ENCODE results near the gene POLK. TPM values are rescaled to one million over a fixed set of nuclear protein-coding genes. Genes with fewer than 3 reads are reported as not detected.

POLK gene
- total and polyA plus RNA-seq, 2 of the 8 experiments (the other 6 are each of a cell fraction or from before 2014, with no cell fraction given): 2.0 to 9.0 TPM

DNA sequence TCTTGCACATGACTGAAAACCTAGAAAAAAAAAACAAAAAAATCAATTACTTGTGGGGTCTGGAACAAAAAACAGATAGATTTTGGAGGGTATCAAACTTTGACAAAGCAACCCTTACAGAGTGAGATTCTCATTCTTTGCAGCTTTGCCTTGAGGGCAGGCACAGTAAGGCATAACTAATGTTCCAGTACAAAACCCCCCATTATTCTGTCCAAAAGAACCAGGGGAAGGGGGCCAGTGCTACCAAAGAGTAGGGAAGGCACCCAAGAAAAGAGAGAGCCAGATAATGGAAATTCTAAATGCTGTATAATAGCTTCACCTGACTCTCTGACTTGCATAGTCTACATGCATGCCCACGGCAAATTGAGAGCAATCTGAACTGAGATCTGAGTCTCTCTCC is 12.9 kb downstream of the POLK start:
- no peak overlapping the region for H3K27ac ChIP-seq (ENCODE audit: low read depth, low read length)
- CTCF ChIA-PET (ENCODE audit: partially characterized antibody): no interaction called here
- no peak for TF ChIP-seq SP1 (IDR thresholded peaks at IDR 0.05; ENCODE audit: low read depth, low read length)

More for the DNA sequence above, 12.9 kb downstream of the POLK start:
- Histone ChIP-seq H3K56ac (replicated peaks; ENCODE audit: insufficient read length, low read depth, low read length) (no peak overlapping the region), H3K4me1 (replicated peaks in 1 of 4; ENCODE audit: control insufficient read depth in 3 of 4, insufficient read depth in 4 of 4, low read length in 3 of 4) (no peaks in the 10 kb centered on the region; a peak in 1 of 7 replicates), H3K9ac (replicated peaks in 1 of 4; ENCODE audit: extremely low read depth in 1 of 4, low read depth in 3 of 4, low read length in 3 of 4) (no peak overlapping the region), H3K79me2 (ENCODE audit: control insufficient read depth in 1 of 2, insufficient read depth in 2 of 2, low read length in 2 of 2) (peaks cover 0 to 8% of the 10 kb centered on the region in 2 experiments; a peak in 1 of 4 replicates), H2AFZ (ENCODE audit: low read length) (no peak overlapping the region), H2BK15ac (ENCODE audit: low read length) (no peak overlapping the region), H4K20me1 (replicated peaks in 1 of 2; ENCODE audit: control insufficient read depth in 1 of 2, insufficient read depth in 2 of 2, low read length in 2 of 2) (no peaks in the 10 kb centered on the region), H2BK20ac (ENCODE audit: low read length) (no peak overlapping the region), H3K18ac (ENCODE audit: extremely low read depth, low read length) (no peak overlapping the region), H2BK12ac (ENCODE audit: low read depth, low read length) (no peak overlapping the region), H4K8ac (ENCODE audit: extremely low read depth, insufficient read depth, low read length) (no peak overlapping the region), H3K23ac (ENCODE audit: insufficient read length) (no peak overlapping the region), H3K23me2 (ENCODE audit: low read depth, low read length) (no peaks in the 10 kb centered on the region), H2AK5ac (ENCODE audit: low read depth, low read length) (no peak overlapping the region), H3K79me1 (ENCODE audit: low read depth, low read length) (peaks cover 4% of the 10 kb centered on the region), H3K4me2 (ENCODE audit: insufficient read depth in 1 of 2, low read depth in 2 of 2, low read length in 2 of 2) (no peak overlapping the region), H4K5ac (ENCODE audit: insufficient read length, low read depth, low read length) (no peak overlapping the region), H3K36me3 (ENCODE audit: control insufficient read depth in 2 of 4, insufficient read depth in 4 of 4, low read length in 3 of 4) (no peaks in the 10 kb centered on the region), H4K91ac (replicated peaks; ENCODE audit: insufficient read length, low read length) (no peak overlapping the region), H2BK120ac (replicated peaks; ENCODE audit: low read depth, low read length) (no peak overlapping the region), H3K27me3 (replicated peaks in 1 of 4; ENCODE audit: control insufficient read depth in 3 of 4, extremely low read depth in 1 of 4, insufficient read depth in 3 of 4, low read length in 3 of 4) (no peaks in the 10 kb centered on the region), H3K14ac (ENCODE audit: insufficient read length) (no peak overlapping the region), H3K9me3 (ENCODE audit: insufficient read depth in 2 of 2, low read depth in 1 of 2, low read length in 1 of 2) (peaks cover 3 to 7% of the 10 kb centered on the region in 2 experiments; a peak in 2 of 4 replicates), H3K4me3 (ENCODE audit: extremely low read depth in 1 of 4, insufficient read depth in 2 of 4, low read depth in 3 of 4, low read length in 4 of 4) (no peak overlapping the region), H3K4ac (replicated peaks; ENCODE audit: insufficient read length, low read depth, low read length) (no peak overlapping the region), H2BK5ac (ENCODE audit: low read depth, low read length) (no peak overlapping the region)
- FAIRE-seq (no peak), DNase-seq (ENCODE audit: low read depth in 1 of 2, low spot score in 2 of 2) (no peak)
- POLR2A ChIA-PET (ENCODE audit: partially characterized antibody): no interaction called here
- 94% methylated on average over 1 of the region's 1 CpG; no CpG with 5 or more reads in 1 of the 2 experiments for WGBS, 2 experiments (ENCODE audit: extremely low coverage in 1 of 2, insufficient coverage in 1 of 2, insufficient read length in 1 of 2, insufficient replicate concordance in 2 of 2, low coverage in 1 of 2, low lambda C conversion rate in 2 of 2, missing lambda C conversion rate in 1 of 2)
